ENCODE results near the gene ASAP3. TPM values are rescaled to one million over a fixed set of nuclear protein-coding genes. Genes with fewer than 3 reads are reported as not detected.

ASAP3 gene
- total and polyA plus RNA-seq, 8 donors: 35.2 to 51.6 (median 44.9) TPM

DNA sequence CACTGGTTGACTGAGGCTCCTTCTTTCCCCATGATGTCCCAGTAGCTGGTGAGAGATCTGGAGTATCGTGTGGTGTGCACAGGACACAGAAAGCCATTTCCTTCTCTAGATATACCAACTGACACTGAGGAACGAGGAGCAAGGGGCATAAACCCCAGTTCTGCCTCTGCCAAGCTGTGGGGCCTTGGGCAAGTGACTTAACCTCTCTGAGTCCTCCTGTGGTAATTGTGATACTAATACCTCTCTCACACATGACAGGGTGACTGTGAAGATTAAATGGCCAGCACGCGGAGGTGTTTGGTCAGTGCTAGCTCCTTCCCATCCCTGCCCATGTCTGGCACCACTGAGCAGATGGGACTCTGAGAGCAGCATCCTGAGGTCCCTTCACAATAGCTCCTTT lies 33.1 kb downstream of the ASAP3 start:
- no peak for ATAC-seq
- H3K27ac ChIP-seq: peak overlapping the region; percentile 46 to 54
- H3K36me3 ChIP-seq: peaks cover 0 to 4% of the 10 kb centered on the region in 2 donors

DNA sequence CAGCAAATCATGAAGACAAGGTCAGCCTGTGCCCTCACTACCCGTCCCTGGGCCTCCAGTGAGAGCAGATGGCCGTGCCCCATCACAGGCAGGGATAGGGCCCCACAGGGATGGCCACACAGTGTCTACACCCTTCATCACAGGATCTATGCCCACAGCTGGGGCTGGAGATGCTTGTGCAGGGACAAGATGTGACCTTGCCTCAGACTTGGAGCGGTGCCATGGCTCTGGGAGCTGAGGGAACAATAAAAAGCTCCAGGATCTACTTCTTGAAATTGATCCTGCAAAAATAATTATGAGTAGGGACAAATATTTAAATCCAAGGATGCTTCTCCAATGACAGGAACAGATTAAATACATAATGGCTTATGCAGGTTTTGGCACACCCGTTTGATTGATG lies 34.0 kb downstream of the ASAP3 start:
- no peak for ATAC-seq
- DNase-seq: peak in 1 of 4 donors; percentile 35
- peaks cover 3 to 16% of the 10 kb centered on the region in 2 donors for H3K4me1 ChIP-seq
- H3K27ac ChIP-seq: no peak overlapping the region
- no peak overlapping the region for H3K4me3 ChIP-seq
- TF ChIP-seq, protein P1, sequence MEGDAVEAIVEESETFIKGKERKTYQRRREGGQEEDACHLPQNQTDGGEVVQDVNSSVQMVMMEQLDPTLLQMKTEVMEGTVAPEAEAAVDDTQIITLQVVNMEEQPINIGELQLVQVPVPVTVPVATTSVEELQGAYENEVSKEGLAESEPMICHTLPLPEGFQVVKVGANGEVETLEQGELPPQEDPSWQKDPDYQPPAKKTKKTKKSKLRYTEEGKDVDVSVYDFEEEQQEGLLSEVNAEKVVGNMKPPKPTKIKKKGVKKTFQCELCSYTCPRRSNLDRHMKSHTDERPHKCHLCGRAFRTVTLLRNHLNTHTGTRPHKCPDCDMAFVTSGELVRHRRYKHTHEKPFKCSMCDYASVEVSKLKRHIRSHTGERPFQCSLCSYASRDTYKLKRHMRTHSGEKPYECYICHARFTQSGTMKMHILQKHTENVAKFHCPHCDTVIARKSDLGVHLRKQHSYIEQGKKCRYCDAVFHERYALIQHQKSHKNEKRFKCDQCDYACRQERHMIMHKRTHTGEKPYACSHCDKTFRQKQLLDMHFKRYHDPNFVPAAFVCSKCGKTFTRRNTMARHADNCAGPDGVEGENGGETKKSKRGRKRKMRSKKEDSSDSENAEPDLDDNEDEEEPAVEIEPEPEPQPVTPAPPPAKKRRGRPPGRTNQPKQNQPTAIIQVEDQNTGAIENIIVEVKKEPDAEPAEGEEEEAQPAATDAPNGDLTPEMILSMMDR (IDR thresholded peaks at IDR 0.05): no peak
- no peaks in the 10 kb centered on the region for H3K9me3 ChIP-seq
- intact Hi-C loops (cut with DNase I): no loop called here
- H3K27me3 ChIP-seq: no peaks in the 10 kb centered on the region
- peaks cover 0 to 4% of the 10 kb centered on the region in 2 donors for H3K36me3 ChIP-seq

More for the DNA sequence above, 33.1 kb downstream of the ASAP3 start:
- no peak overlapping the region for H3K4me3 ChIP-seq
- H3K4me1 ChIP-seq: peaks cover 3 to 14% of the 10 kb centered on the region in 2 donors
- TF ChIP-seq, protein P1 (IDR thresholded peaks at IDR 0.05): no peak
- intact Hi-C loops (cut with DNase I): no loop called here
- DNase-seq: peak in 1 of 4 donors; percentile 19
- H3K27me3 ChIP-seq: no peaks in the 10 kb centered on the region
- H3K9me3 ChIP-seq: no peaks in the 10 kb centered on the region

DNA sequence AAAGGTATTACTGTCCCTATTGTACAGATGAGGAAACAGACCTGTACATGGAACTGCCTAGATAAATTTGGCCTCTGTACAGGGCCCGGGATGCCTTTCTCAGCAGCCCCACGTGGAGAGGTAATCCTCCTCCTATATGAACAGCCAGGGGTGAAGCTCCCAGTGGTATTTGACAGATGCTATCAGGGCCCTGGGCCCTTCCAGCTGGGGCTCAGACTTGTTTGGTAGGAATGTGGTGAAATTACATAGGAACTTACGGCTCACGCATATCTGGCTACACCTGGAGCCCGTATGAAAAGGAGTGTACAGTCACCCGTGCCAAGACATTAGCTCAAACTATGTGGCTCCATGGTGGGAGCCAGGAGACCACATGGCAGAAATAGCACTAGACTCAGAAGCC lies 34.7 kb downstream of the ASAP3 start:
- Histone ChIP-seq H3K27me3 (no peaks in the 10 kb centered on the region), H3K4me1 (peaks cover 6 to 23% of the 10 kb centered on the region in 2 donors), H3K36me3 (peaks cover 0 to 4% of the 10 kb centered on the region in 2 donors), H3K27ac (no peak overlapping the region), H3K4me3 (no peak overlapping the region), H3K9me3 (no peaks in the 10 kb centered on the region)
- DNase-seq (no peak), ATAC-seq (no peak)
- intact Hi-C loops (cut with DNase I): no loop called here
- TF ChIP-seq, protein P1 (IDR thresholded peaks at IDR 0.05): no peak

DNA sequence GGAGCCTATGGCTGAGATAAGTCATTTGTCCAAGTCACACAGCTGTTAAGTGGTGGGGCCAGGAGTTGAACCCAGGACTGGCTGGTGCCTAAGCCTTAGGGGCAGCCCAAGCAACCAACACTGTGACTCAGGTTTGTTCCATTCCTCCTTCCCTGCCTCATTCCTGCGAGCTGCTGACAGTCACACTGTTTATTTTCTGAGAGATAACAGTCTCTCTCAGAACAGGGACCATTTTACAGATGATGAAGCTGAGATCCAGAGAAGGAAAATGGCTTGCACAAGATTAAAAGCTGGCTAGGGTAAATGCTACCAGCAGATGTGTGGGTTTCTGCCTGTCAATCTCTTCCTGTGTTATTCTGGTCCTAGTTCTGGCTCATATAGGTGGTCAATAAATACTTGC lies 35.1 kb downstream of the ASAP3 start:
- Histone ChIP-seq H3K36me3 (peaks cover 0 to 4% of the 10 kb centered on the region in 2 donors), H3K4me3 (no peak overlapping the region), H3K9me3 (no peaks in the 10 kb centered on the region), H3K27ac (no peak overlapping the region), H3K27me3 (no peaks in the 10 kb centered on the region), H3K4me1 (peaks cover 7 to 26% of the 10 kb centered on the region in 2 donors)
- intact Hi-C loops (cut with DNase I): no loop called here
- ATAC-seq (no peak), DNase-seq (no peak)
- TF ChIP-seq, protein P1 (IDR thresholded peaks at IDR 0.05): no peak

DNA sequence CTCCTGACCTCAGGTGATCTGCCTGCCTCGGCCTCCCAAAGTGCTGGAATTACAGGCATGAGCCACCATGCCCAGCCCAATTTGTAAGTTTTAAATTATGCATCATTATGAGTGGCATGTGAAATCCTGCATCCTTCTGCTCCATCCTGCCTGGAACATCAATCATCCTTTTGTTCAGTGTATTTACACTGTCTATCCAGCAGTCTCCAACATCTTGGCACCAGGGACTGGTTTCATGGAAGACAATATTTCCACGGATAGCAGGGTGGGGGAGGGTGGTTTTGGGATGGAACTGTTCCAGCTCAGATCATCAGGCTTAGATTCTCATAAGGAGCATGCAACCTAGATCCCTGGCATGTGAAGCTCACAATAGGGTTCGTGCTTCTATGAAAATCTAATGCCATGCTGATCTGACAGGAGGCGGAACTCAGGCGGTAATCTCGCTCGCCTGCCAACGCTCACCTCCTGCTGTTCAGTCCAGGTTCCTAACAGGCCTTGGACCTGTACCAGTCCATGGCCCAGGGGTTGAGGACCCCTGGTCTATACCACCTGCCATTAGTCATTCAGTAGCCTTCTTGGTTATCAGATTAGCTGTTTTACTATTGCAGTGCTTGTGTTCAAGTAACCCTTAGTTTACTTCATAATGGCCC lies 37.2 kb downstream of the ASAP3 start:
- peaks cover 0 to 8% of the 10 kb centered on the region in 2 donors for H3K36me3 ChIP-seq
- no peaks in the 10 kb centered on the region for H3K27me3 ChIP-seq
- TF ChIP-seq, protein P1 (IDR thresholded peaks at IDR 0.05): no peak
- intact Hi-C loops (cut with DNase I): no loop called here
- no peak for DNase-seq
- no peaks in the 10 kb centered on the region for H3K9me3 ChIP-seq
- no peak overlapping the region for H3K27ac ChIP-seq
- H3K4me1 ChIP-seq: peaks cover 7 to 26% of the 10 kb centered on the region in 2 donors
- ATAC-seq: no peak
- no peak overlapping the region for H3K4me3 ChIP-seq

Measured in left lung (tissue), 10 donors.